Neural cell (in vitro differentiated cells): ENCODE data around the gene PDE9A.

Experiments
- EZH2 ChIP-seq: fragments of 200-600, 300-800 bp; shearing (Covaris generic), sonication (generic); IDR thresholded peaks from 2 replicates; pipeline ENCODE4 v1.6.1; 2014; ENCODE audit warnings: antibody characterized with exemption, low read length, borderline replicate concordance, mild to moderate bottlenecking; ENCODE audit not compliant: insufficient read depth, poor library complexity, severe bottlenecking
- POLR2AphosphoS5 ChIP-seq: IDR thresholded peaks from 2 replicates; pipeline ENCODE4 v1.6.1; 2012
- SMC3 ChIP-seq: fragments of 450-650 bp; conservative IDR thresholded peaks from 2 replicates; pipeline ENCODE4 v1.6.1; 2014; ENCODE audit warnings: antibody characterized with exemption, mild to moderate bottlenecking, moderate library complexity; ENCODE audit not compliant: poor library complexity

DNA sequence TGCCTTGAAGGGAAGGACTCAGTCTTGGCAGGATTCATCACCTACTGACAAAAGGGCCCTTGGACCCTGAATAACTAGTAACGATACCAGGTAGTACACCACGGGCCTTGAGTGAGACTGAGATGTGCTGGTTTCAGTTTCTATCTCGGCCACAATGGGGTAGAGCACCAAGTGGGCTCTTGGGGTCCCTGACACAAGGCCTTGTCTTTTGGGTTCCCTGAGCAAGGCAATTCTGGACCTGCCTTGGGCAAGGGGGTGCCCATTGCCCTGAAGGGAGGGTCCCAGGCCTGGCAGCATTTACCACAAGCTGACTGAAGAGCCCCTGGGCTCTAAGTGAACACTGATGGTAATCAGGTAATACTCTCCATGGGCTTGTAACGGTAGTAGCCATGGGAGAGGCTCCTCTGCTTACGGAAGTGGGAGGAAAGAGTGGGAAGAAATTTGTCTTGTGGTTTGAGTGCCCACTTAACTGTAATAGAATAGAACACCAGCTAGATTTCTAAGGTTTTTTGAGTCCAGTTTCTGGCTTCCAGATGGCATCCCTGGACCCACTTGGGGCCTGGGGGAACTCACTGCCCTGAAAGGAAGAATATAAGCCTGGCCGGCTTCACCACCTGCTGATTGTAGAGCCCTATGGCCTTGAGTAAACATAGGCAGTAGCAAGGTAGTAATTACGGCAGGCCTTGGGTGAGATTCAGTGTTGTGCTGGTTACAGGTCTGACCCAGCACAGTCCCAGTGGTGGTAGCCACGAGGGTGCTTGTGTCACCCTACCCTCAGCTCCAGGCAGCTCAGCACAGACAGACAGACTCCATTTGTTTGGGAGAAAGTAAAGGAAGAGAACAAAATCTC, 167.4 kb downstream of the PDE9A start:
- TF ChIP-seq SMC3 (no peak), POLR2AphosphoS5 (no peak), EZH2 (no peak)
